GM12865 (cell line): ENCODE results near the gene SPRR2E.
"Not testable (repeated sequence)": the region's sequence is repeated elsewhere in the genome, so short reads cannot be mapped to it uniquely, and the experiment has no call there.

ENCODE experiments used
- DNase-seq: peaks from one replicate; pipeline ENCODE4 v3.0.0; 2010; ENCODE audit warnings: low read depth
- H3K4me3 ChIP-seq: 2 replicates; pipeline ENCODE4 v1.5.1; 2011; ENCODE audit warnings: mild to moderate bottlenecking, low read depth, low read length, control low read depth
- TF ChIP-seq, protein P1 (sequence below): IDR thresholded peaks from 2 replicates; pipeline ENCODE4 v1.5.1; 2011; ENCODE audit warnings: low read length, control low read depth, low read depth, inconsistent platforms; ENCODE audit not compliant: insufficient read depth; ENCODE audit errors: missing control alignments

SPRR2E gene

DNA sequence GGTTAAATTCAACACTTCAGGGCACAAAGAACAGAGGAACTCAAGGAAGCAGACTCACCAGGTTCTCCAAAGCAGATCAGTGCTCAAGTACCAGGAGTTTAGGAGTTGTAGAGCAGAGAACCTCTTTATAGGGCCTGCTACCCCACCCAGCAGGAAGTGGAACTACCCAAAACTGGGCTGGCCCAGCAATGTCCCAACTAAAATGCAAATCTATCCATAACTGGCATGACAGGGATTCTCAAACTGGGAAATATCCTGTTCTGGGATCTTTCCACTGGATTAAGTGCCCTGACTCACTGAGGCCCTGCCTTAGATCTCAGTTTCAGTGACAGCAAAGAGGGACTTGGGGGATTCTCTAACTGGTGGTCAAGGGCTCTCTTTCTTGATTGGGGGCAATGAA, at the start of gene SPRR2E:
Gene SPRR2E, minus strand, starts transcription at position 101 of the 400 bp plus-strand sequence. CDS start 775 bp downstream, outside the sequence.
- no peak for DNase-seq
- TF ChIP-seq, protein P1, sequence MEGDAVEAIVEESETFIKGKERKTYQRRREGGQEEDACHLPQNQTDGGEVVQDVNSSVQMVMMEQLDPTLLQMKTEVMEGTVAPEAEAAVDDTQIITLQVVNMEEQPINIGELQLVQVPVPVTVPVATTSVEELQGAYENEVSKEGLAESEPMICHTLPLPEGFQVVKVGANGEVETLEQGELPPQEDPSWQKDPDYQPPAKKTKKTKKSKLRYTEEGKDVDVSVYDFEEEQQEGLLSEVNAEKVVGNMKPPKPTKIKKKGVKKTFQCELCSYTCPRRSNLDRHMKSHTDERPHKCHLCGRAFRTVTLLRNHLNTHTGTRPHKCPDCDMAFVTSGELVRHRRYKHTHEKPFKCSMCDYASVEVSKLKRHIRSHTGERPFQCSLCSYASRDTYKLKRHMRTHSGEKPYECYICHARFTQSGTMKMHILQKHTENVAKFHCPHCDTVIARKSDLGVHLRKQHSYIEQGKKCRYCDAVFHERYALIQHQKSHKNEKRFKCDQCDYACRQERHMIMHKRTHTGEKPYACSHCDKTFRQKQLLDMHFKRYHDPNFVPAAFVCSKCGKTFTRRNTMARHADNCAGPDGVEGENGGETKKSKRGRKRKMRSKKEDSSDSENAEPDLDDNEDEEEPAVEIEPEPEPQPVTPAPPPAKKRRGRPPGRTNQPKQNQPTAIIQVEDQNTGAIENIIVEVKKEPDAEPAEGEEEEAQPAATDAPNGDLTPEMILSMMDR: no peak
- H3K4me3 ChIP-seq: no peak within 1 kb of the TSS

DNA sequence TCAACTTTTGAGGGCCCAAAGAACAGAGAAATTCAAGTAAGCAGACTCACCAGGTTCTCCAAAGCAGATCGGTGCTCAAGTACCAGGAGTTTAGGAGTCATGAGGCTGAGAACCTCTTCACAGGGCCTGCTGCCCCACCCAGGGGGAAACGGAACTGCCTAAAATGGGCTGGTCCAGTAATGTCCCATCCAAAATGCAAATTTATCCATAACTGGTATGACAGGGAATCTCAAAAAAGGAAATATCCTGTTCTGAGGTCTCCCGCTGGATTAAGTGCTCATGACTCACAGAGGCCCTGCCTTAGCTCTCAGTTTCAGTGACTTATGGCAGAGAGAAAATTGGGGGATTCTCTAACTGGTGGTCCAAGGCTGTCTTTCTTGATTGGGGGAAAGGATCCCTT, 47.1 kb upstream of the SPRR2E start:
- no peak overlapping the region for H3K4me3 ChIP-seq
- no peak for DNase-seq
- TF ChIP-seq, protein P1: no peak

DNA sequence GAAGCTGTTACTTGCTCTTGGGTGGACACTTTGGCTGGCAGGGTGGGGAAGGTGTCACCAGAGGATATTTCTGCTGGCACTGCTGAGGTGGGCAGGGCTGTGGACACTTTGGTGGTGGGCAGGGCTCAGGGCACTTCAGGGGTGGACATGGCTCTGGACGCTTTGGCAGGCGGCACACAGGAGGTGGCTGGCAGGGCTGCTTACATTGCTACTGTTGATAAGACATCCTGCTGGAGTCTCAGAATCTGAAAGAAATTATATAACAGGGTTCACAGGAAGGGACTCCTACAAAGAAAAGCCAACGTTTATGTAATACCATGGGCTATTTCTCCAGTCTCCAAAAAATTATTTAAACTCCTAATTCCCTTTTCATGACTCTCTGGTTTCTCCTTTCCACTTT, 46.2 kb upstream of the SPRR2E start:
- TF ChIP-seq, protein P1: no peak
- DNase-seq: no peak
- H3K4me3 ChIP-seq: no peak overlapping the region

DNA sequence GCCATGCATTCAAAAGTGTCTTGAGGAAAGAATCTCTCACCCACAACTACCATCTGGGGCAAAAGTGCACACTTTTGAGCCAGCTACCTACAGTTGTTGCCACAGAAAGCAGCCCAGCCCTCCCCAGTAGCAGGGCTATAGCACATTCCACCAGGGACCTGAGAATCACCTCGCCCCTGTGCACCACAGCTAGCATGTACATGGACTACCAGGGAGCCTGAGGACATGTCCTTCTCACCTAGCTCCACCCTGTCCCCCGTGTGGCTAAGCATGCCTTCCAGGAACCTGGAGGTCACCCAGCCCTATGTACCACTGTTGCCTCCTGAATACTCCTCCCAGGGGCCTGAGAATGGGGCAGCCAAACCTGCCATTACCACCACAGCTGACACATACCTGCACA, 39.4 kb upstream of the SPRR2E start:
- no peak for DNase-seq
- TF ChIP-seq, protein P1: no peak
- H3K4me3 ChIP-seq: no peak overlapping the region

DNA sequence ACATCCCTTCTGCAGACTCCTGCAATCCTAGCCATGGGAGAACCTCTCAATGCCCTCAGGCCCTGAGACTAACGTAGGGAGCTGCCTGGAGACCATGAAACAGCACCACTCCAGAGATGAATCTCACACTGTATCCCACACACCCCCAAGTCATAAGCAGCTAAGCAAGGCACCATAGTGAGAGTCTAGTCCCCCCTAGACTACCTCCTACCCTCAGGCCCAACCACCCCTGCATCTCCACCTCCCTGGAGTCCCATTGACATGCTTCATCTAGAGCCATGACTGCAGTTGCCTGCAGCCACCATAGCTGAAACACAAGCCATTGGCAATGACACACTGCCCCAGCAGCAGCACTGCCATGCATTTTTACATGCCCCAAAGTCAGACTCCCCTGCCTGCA, 38.9 kb upstream of the SPRR2E start:
- TF ChIP-seq, protein P1: no peak
- no peak for DNase-seq
- no peak overlapping the region for H3K4me3 ChIP-seq

DNA sequence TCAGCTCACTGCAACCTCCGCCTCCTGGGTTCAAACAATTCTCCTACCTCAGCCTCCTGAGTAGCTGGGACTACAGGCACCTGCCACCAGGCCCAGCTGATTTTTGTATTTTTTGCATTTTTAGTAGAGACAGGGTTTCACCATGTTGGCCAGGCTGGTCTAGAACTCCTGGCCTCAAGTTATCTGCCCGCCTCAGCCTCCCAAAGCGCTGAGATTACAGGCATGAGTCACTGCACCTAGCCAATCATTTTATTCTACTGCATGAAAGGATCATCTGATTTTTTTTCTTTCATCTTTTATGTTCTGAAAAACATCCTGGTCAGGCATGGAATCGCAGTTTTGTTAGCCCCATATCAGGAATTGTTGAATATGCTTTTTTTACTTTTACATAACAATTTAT, 34.4 kb upstream of the SPRR2E start:
- not testable (repeated sequence) for H3K4me3 ChIP-seq, DNase-seq

DNA sequence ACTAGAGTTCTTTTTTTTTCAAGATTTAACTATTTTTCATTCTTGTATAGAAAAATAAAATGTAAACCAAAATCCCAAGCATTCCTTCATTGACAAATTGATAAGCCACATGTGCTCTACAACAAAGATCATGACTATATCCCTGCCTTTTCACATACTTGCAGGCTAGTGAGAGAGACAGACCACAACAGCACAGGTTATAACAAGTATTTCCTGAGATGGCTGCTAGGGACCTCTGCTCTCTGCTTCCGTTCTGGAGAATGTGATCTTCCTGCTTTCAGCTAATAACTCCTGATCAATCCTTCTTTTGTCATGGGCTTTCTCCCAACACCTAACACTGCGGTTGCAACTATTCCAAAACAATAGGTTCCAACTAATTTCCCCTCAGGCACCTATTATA, 33.0 kb upstream of the SPRR2E start:
- H3K4me3 ChIP-seq: no peak overlapping the region
- TF ChIP-seq, protein P1: no peak
- DNase-seq: no peak
